Stomach (tissue), 4 donors: Measurements from ENCODE around the gene RGS10.

Source experiments
- POLR2AphosphoS5 ChIP-seq, 3 donors: sonication (generic); formaldehyde crosslinking; IDR thresholded peaks; one replicate each; pipeline ENCODE4 v1.6.1; 2016; ENCODE audit warnings: antibody characterized with exemption in 3 of 3
- TF ChIP-seq, protein P1 (sequence below), 7 experiments: fragments of 450-650 bp in 4 of 7; fragments of 200-600 bp in 3 of 7; sonication (generic) in 3 of 7; IDR thresholded peaks; one replicate each; pipeline ENCODE4 v1.5.1; 2016 to 2019; ENCODE audit warnings: antibody characterized with exemption in 7 of 7, control low read depth in 2 of 7, mild to moderate bottlenecking in 1 of 7

DNA sequence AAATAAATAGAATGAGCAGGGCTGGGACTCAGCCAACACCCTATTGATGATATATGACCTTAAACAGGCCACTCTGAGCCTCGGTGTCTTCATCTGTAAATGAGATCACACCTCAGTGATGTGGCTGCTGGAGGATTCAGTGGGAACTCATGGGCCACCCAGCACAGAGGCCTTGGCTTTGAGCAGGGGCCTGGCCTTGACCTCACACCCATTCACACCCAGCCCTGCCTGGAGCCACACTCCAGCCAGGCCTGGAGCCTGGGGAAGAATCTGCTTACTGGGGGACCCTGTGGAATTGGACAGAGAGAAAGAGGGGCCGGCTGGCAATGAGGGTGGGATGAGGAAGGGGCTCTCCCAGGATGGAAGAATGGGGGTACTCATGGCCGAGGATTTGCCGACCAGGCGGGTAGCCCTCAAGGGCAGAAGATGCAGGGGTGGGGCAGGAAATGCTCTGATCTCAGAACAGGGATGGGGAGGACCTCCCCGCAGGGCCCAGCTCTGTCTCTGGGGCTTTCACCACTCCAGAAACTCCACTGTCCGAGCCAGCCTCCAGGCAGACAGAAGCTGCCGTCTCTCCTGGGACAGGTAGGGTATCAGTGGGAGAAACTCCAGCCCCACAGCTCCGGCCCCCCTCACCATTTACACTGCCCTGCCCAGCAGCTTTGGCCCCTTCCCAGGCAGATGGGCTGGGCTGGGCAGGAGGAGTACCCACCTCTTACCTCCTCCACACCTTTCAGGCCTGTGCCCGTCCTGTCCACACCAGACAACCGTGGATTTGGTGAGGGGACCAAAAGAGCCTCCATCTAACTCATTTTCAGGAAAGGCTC lies 81.9 kb downstream of the RGS10 start:
- TF ChIP-seq, protein P1, sequence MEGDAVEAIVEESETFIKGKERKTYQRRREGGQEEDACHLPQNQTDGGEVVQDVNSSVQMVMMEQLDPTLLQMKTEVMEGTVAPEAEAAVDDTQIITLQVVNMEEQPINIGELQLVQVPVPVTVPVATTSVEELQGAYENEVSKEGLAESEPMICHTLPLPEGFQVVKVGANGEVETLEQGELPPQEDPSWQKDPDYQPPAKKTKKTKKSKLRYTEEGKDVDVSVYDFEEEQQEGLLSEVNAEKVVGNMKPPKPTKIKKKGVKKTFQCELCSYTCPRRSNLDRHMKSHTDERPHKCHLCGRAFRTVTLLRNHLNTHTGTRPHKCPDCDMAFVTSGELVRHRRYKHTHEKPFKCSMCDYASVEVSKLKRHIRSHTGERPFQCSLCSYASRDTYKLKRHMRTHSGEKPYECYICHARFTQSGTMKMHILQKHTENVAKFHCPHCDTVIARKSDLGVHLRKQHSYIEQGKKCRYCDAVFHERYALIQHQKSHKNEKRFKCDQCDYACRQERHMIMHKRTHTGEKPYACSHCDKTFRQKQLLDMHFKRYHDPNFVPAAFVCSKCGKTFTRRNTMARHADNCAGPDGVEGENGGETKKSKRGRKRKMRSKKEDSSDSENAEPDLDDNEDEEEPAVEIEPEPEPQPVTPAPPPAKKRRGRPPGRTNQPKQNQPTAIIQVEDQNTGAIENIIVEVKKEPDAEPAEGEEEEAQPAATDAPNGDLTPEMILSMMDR (IDR thresholded peaks at IDR 0.05) = no peak
- no peak for TF ChIP-seq POLR2AphosphoS5 (IDR thresholded peaks at IDR 0.05)
